ENCODE data around the gene DDX39B.

DDX39B gene

DNA sequence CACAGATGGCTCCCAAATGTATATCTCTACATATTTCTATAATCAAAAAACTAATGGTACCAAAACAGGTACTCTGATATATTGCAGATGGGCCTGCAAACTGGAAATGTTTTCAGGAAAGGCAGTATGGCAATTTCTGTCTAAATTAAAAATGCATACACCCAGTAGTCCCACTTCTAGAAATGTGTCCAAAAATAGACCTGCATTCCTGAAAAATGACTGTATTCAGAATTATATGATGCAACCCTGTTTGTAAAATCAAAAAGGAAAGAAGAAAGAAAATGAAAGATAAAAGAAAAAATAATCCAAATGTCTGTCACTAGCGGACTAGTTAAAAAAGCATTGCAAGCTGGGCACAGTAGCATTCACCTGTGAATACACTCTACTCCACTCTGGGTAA, 56.7 kb downstream of the DDX39B start:
- no peak for DNase-seq (ENCODE audit: low spot score)

DNA sequence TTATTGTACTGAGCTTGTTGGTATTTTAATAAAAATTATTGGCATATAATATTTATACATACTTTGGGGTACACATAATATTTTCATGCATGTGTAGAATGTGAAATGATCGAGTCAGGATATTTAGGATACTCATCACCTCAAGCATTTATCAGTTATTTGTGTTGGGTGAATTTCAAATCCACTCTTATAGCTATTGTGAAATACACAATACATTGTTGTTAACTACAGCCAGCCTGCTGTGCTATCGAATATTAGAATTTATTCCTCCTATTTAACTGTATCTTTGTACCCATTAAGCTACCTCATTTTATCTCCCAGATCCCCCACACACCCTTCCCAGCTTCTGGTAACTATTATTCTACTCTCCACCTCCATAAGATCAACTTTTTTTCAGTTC, 58.4 kb downstream of the DDX39B start:
- no peak for DNase-seq (ENCODE audit: low spot score)

- DNase-seq (ENCODE audit: low spot score) = no peak
Measured at GRCh38 chr6:31480574-31480973, 61.2 kb downstream of the DDX39B start.

Data from CD4-positive, alpha-beta T cell treated with Interleukin-15 for 4 hours (primary cell).